Measurements from ENCODE around the gene RALGAPA2.

Gene RALGAPA2

GRCh38 chr20:20692587-20692986 is 19.9 kb downstream of the RALGAPA2 start:
- no peak overlapping the region for H3K4me2 ChIP-seq (ENCODE audit: low read depth, low read length, poor library complexity, severe bottlenecking)
- H3K9me2 ChIP-seq (replicated peaks; ENCODE audit: insufficient read depth, low read length), result no peaks in the 10 kb centered on the region
- no peaks in the 10 kb centered on the region for H3K79me2 ChIP-seq (ENCODE audit: insufficient read depth, low read length)
- H3K27ac ChIP-seq (ENCODE audit: low read depth, low read length), result no peak overlapping the region
- H3K9ac ChIP-seq (ENCODE audit: low read length), result no peak overlapping the region
- no peaks in the 10 kb centered on the region for H3K27me3 ChIP-seq (ENCODE audit: low read length)
- H3K9me3 ChIP-seq (ENCODE audit: insufficient read depth, low read length), result no peaks in the 10 kb centered on the region
- no peak overlapping the region for H3K4me3 ChIP-seq (ENCODE audit: insufficient read depth, low read length, poor library complexity, severe bottlenecking)
- H3K36me3 ChIP-seq (ENCODE audit: low read length), result no peaks in the 10 kb centered on the region
- no peaks in the 10 kb centered on the region for H4K20me1 ChIP-seq (ENCODE audit: low read depth, low read length)
- no peaks in the 10 kb centered on the region for H3F3A ChIP-seq (ENCODE audit: insufficient read depth)
- H2AFZ ChIP-seq (ENCODE audit: low read depth, low read length, severe bottlenecking), result no peak overlapping the region
- TF ChIP-seq EZH2phosphoT487 (conservative IDR thresholded peaks at IDR 0.05; ENCODE audit: low read length) (no peak), CTCF (IDR thresholded peaks at IDR 0.05; ENCODE audit: insufficient read depth, low read length, poor library complexity, severe bottlenecking) (no peak)

GRCh38 chr20:20691477-20692235 is 20.8 kb downstream of the RALGAPA2 start:
- no peaks in the 10 kb centered on the region for H3K36me3 ChIP-seq (ENCODE audit: low read length)
- H3K9me3 ChIP-seq (ENCODE audit: insufficient read depth, low read length), result no peaks in the 10 kb centered on the region
- no peaks in the 10 kb centered on the region for H3K9me2 ChIP-seq (replicated peaks; ENCODE audit: insufficient read depth, low read length)
- H3K27me3 ChIP-seq (ENCODE audit: low read length), result no peaks in the 10 kb centered on the region
- H3K9ac ChIP-seq (ENCODE audit: low read length), result no peak overlapping the region
- no peak overlapping the region for H2AFZ ChIP-seq (ENCODE audit: low read depth, low read length, severe bottlenecking)
- no peaks in the 10 kb centered on the region for H3F3A ChIP-seq (ENCODE audit: insufficient read depth)
- H4K20me1 ChIP-seq (ENCODE audit: low read depth, low read length), result no peaks in the 10 kb centered on the region
- TF ChIP-seq EZH2phosphoT487 (conservative IDR thresholded peaks at IDR 0.05; ENCODE audit: low read length) (no peak), CTCF (IDR thresholded peaks at IDR 0.05; ENCODE audit: insufficient read depth, low read length, poor library complexity, severe bottlenecking) (no peak)
- no peak overlapping the region for H3K4me2 ChIP-seq (ENCODE audit: low read depth, low read length, poor library complexity, severe bottlenecking)
- no peak overlapping the region for H3K4me3 ChIP-seq (ENCODE audit: insufficient read depth, low read length, poor library complexity, severe bottlenecking)
- H3K79me2 ChIP-seq (ENCODE audit: insufficient read depth, low read length), result no peaks in the 10 kb centered on the region
- no peak overlapping the region for H3K27ac ChIP-seq (ENCODE audit: low read depth, low read length)

GRCh38 chr20:20690676-20691476 is 21.6 kb downstream of the RALGAPA2 start:
- Histone ChIP-seq H3K36me3 (ENCODE audit: low read length) (no peaks in the 10 kb centered on the region), H3F3A (ENCODE audit: insufficient read depth) (no peaks in the 10 kb centered on the region), H3K79me2 (ENCODE audit: insufficient read depth, low read length) (no peaks in the 10 kb centered on the region), H3K9me2 (replicated peaks; ENCODE audit: insufficient read depth, low read length) (no peaks in the 10 kb centered on the region), H3K4me2 (ENCODE audit: low read depth, low read length, poor library complexity, severe bottlenecking) (no peak overlapping the region), H2AFZ (ENCODE audit: low read depth, low read length, severe bottlenecking) (no peak overlapping the region), H3K27me3 (ENCODE audit: low read length) (no peaks in the 10 kb centered on the region), H3K27ac (ENCODE audit: low read depth, low read length) (no peak overlapping the region), H3K4me3 (ENCODE audit: insufficient read depth, low read length, poor library complexity, severe bottlenecking) (no peak overlapping the region), H3K9me3 (ENCODE audit: insufficient read depth, low read length) (no peaks in the 10 kb centered on the region), H3K9ac (ENCODE audit: low read length) (no peak overlapping the region), H4K20me1 (ENCODE audit: low read depth, low read length) (no peaks in the 10 kb centered on the region)
- TF ChIP-seq EZH2phosphoT487 (conservative IDR thresholded peaks at IDR 0.05; ENCODE audit: low read length) (no peak), CTCF (IDR thresholded peaks at IDR 0.05; ENCODE audit: insufficient read depth, low read length, poor library complexity, severe bottlenecking) (no peak)
